ENCODE results near the gene TNFRSF19.

GRCh38 chr13:23563085-23563845 is 6.9 kb upstream of the TNFRSF19 start:
- TF ChIP-seq, protein P1, sequence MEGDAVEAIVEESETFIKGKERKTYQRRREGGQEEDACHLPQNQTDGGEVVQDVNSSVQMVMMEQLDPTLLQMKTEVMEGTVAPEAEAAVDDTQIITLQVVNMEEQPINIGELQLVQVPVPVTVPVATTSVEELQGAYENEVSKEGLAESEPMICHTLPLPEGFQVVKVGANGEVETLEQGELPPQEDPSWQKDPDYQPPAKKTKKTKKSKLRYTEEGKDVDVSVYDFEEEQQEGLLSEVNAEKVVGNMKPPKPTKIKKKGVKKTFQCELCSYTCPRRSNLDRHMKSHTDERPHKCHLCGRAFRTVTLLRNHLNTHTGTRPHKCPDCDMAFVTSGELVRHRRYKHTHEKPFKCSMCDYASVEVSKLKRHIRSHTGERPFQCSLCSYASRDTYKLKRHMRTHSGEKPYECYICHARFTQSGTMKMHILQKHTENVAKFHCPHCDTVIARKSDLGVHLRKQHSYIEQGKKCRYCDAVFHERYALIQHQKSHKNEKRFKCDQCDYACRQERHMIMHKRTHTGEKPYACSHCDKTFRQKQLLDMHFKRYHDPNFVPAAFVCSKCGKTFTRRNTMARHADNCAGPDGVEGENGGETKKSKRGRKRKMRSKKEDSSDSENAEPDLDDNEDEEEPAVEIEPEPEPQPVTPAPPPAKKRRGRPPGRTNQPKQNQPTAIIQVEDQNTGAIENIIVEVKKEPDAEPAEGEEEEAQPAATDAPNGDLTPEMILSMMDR (IDR thresholded peaks at IDR 0.05), result no peak
- TF ChIP-seq POLR2A (IDR thresholded peaks at IDR 0.05), result no peak

Measured in uterus (tissue), 2 donors.